Measurements from ENCODE around the gene SHANK1.

- TF ChIP-seq CTCF (IDR thresholded peaks at IDR 0.05) = no peak
- no peak for TF ChIP-seq POLR2A (IDR thresholded peaks at IDR 0.05)
Observed at GRCh38 chr19:50719119-50719435, 525 bp downstream of the SHANK1 start.

Measured in thyroid gland (tissue), 4 donors.